ENCODE measurements around the gene ABTB1.

Gene ABTB1

GRCh38 chr3:127706785-127707351 is 34.1 kb downstream of the ABTB1 start:
- DNase-seq (ENCODE audit: low spot score): no peak

DNA sequence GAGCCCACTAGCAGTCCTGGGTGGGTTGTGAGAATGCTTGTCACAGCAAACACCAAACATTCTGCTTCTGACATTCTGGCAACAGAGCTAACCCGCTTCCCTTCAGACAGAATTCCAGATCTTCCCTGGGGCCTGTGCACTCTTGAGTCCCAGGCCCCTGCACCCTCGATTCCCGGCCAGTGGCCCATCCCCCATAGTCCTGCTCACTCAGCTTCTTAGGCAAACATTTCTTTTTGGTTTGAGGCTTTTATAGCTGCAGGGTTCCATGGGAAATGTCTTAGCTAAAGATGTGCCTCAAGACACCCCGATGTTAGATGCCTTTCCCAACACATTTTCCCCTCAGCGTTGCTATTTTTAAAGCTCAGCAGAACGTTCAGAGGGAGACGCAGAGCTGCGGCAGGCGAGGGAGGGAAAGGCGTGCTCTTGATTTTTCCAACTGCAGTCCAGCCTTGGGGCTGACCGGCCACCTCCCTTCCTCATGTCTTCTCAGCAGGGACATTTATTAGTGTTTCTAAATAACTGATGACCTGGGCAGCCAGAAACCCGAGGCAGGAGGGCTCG is 35.2 kb downstream of the ABTB1 start:
- no peak for DNase-seq (ENCODE audit: low spot score)

- no peak for DNase-seq (ENCODE audit: low spot score)
Observed at GRCh38 chr3:127708837-127709236, 36.1 kb downstream of the ABTB1 start.

- no peak for DNase-seq (ENCODE audit: low spot score)
Observed at GRCh38 chr3:127709320-127710060, 36.7 kb downstream of the ABTB1 start.

DNA sequence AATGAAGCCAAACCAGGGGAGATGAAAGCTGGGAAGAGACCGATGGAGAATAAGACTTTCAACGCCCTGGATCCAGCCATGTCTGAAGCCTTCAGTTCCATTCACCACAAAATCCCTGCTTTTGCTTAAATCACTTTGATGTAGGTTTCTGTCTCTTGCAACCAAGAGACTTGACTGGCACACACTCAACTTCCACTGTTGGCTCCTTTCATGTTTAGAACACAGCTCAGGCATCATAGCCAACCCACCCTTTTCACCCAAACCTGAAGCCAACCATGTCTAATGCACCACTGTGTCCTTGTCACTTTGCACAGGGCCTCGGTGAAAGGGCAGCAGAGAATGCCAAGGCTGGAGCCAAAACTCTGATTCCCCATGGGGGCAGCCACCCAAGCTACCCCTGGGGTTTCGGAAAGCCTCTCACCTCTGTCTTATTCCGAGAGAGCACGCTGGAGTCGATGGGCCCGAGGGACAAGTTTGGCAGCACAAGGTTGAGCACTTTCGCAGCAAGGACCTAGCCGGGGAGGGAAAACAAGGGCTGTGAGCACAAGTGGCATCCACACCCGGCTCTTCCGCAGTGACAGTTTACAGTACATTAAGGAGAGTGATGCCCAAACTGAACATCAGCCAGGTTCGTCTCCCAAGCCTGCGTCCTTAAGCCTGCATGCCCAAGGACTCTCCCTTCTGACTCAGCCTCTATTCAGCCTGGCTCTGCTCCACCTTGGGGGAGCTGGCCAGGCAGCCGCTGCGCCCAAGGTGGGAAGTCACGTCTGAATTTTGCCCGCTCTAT is 37.6 kb downstream of the ABTB1 start:
- DNase-seq (ENCODE audit: low spot score): no peak

GRCh38 chr3:127711021-127711695 is 38.4 kb downstream of the ABTB1 start:
- DNase-seq (ENCODE audit: low spot score): no peak

- DNase-seq (ENCODE audit: low spot score): no peak
Observed at GRCh38 chr3:127711896-127712295, 39.1 kb downstream of the ABTB1 start.

GRCh38 chr3:127712461-127712860 is 39.7 kb downstream of the ABTB1 start:
- DNase-seq (ENCODE audit: low spot score): no peak

DNA sequence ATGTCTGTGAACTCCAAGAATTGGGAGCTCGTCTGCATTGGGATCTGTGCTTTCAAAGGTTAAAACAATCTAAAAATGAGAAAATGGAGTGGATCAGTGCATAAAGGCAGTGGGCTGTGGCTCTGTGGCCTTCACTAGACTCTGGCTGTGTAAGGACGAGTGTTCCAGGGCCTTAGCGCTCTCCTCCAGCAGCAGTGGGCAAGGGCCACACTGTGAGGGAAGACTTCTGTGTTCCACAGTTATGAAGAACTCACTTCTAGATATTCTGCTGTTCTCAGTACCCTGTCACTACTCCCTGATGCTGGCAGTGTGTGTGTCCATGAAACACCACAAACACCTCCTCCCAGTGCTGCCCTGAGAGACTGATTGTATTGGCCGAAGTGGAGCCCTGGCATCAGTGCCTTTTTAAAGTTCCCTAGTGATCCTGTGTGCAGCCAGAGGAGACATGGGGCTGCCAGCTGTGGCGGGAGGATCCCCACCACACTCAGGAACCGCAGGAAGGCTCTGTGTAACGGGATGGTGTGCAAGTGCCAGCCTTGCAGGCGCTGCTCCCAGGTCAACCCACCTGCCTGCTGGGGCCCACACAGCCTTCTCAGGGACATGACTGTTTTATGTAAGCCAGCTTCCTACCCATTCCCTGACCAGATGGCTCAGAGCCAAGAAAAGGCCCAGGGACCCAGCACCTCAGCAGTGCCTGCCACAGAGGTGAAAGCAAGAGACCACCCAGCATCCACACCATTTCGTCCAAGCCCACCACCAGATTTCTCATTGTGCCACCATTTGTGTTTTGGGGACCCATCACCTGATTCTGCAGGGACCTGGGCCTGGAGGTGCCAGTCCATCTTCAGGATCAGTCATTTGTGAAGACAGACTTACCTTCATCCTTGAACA is 40.4 kb downstream of the ABTB1 start:
- DNase-seq (ENCODE audit: low spot score): no peak

DNA sequence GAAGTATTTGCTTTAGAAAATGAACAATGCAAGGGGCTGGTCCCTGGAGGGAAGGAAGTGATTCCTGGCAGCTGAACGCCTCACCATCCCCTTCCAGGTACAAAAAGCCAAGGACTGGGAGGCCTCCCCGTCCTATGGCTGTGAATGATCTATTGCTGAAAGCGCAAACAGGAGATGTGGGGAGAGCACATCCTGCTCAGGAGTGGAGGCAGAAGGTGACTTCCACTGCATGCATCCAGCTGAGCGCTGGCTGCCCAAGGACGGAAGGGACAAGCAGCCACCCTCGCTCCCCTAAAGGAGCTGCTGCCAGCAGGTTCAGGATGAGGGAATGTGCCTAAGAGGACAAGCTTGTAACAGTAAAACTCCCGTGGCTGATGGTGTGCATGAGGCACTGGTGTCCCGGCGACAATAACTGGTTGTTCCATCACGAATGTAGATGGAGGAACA is 41.4 kb downstream of the ABTB1 start:
- DNase-seq (ENCODE audit: low spot score): no peak

DNA sequence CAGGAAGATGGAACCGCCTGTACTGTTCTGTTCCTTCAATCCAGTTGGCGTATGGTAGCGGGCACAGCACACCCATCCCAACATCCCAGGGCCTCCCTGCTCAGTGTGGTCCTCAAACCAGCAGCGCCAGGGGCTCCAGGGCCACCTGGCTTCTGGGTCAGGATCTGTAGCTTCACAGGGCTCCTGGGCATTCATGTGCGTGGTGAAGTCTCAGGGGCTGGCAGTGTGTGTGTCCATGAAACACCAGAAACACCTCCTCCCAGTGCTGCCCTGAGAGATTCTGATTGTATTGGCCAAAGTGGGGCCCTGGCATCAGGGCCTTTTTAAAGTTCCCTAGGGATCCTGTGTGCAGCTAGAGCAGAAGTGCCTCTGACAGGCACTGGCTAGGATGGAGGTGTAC is 42.1 kb downstream of the ABTB1 start:
- DNase-seq (ENCODE audit: low spot score): no peak

DNA sequence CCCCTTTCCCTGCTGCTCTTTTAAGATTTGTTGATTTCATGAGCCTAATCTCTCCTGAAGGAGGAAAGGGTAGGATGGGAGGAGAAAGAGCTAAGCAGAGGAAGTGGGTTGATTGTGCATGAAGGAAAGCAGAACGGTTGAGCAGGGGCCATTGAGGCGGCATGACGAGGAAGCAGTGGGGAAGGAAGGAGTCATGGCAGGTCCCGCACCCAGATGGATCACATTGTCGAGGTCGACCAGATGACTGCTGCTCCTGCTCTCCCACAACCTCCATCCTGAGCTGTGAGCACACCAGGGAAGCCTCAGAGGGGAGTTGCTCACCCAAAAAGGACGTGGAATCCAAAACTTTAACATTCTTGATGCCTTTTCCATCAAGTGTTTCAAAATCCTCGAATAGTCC is 42.8 kb downstream of the ABTB1 start:
- no peak for DNase-seq (ENCODE audit: low spot score)

- no peak for DNase-seq (ENCODE audit: low spot score)
Observed at GRCh38 chr3:127716384-127716783, 43.6 kb downstream of the ABTB1 start.

DNA sequence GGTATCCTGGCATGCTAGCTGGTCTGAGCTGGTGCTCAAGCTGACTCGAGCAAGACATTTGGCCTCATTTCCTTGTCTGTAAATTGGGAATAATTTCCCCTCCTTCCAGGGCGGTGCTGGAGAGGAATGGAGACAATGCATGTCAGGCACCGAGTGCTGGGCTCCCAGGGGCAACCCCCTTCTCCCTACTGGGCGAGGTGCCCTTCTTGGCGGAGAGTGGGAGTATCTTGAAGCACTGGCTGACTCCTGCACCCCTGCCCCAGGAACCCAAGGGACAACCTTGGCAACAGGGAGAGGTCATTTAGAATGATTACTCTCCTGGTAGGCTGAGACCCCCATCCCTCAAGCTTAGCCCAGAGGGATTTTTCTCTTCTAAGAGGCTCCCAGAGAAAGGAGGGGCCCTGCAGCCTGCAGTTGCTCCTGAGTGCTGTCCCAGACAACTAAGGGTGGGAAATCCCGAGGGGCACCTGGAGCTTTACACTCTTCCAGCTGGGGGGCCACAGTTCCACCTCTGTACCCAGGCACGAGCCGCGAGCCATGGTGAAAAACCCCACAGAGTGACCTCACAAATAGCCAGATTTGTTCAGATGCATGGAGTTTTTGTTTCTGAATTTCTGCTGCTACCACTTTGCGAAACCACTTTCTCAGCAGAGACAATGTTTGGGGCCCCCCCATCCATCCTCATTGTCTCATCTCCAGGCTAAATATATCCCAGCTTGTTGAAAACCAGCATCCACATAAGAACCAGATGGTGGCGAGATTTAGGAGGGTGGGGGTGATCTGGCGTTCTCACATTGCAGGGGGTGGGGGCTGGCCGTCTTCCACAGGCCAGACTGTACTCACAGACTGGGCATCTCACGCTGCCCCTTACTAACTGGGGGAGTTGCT is 44.8 kb downstream of the ABTB1 start:
- DNase-seq (ENCODE audit: low spot score): no peak

- no peak for DNase-seq (ENCODE audit: low spot score)
Observed at GRCh38 chr3:127718245-127718915, 45.6 kb downstream of the ABTB1 start.

GRCh38 chr3:127718916-127719290 is 46.2 kb downstream of the ABTB1 start:
- DNase-seq (ENCODE audit: low spot score): no peak

DNA sequence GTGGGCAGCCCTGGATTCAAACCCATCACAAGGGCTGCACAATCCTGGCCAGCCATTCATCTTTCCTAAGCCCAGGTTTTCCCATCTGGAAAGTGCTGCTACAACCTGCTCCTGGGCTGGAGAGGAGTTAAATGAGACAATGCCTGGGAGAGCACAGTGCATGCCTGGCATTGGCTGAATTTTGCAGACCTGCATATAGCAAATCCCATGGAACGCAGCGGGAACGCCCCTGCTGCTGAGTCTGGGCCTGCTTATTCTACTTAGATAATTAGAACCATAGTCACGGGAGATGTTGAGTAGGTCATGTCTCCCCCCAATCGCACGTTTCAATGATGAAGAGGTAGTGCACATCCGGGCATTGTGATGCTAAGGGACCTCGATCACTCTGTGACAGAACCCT is 46.6 kb downstream of the ABTB1 start:
- DNase-seq (ENCODE audit: low spot score): no peak

DNA sequence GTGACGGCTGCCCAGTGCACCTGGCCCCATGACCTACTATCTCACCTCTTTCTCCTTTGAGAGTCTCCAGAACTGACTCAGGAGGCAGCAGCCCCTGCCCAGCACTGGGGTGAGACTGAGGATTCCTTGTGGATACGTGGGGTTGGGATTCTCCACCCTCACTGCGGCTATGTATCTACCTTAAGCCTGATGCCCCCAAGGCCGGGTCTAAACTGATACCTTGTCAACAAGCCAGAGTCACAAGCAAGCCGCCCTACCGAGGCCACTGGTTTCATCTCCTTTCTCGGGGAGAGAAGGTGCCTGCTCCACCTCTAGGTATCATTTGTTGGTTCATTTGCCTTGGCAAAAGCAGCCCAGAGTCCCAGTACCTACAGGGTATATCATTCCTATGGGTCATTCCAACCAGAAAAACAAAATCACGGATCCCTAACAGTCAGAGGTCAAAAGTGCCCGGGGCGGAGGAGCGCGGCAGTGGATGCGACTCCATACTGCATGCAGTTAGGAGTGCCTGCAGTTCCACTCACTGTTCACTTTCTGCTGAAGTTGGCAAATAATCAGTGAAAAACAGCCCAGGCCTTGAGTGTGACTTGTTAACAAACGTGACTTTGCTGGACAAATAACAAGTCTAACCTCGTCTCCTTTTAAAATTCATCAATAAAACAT is 47.5 kb downstream of the ABTB1 start:
- no peak for DNase-seq (ENCODE audit: low spot score)

Data from hepatic stellate cell (primary cell).